Loucy (cell line): ENCODE measurements around the gene ZNRF2.

Source experiments
- CTCF ChIP-seq: fragments of 200-600 bp; sonication (generic); conservative IDR thresholded peaks from 2 replicates; pipeline ENCODE4 v1.5.1; 2014; ENCODE audit warnings: mild to moderate bottlenecking, antibody characterized with exemption, low read length
- EZH2phosphoT487 ChIP-seq: fragments of 200-600 bp; IDR thresholded peaks from 2 replicates; pipeline ENCODE4 v1.6.1; 2018; ENCODE audit warnings: antibody characterized with exemption, mild to moderate bottlenecking, moderate library complexity, borderline replicate concordance

GRCh38 chr7:30321882-30322192 is 37.4 kb downstream of the ZNRF2 start:
- TF ChIP-seq CTCF (no peak), EZH2phosphoT487 (no peak)
